Measurements from ENCODE around the gene ACOX1.
"Not testable (repeated sequence)": the region's sequence is repeated elsewhere in the genome, so short reads cannot be mapped to it uniquely, and the experiment has no call there.

Gene ACOX1

DNA sequence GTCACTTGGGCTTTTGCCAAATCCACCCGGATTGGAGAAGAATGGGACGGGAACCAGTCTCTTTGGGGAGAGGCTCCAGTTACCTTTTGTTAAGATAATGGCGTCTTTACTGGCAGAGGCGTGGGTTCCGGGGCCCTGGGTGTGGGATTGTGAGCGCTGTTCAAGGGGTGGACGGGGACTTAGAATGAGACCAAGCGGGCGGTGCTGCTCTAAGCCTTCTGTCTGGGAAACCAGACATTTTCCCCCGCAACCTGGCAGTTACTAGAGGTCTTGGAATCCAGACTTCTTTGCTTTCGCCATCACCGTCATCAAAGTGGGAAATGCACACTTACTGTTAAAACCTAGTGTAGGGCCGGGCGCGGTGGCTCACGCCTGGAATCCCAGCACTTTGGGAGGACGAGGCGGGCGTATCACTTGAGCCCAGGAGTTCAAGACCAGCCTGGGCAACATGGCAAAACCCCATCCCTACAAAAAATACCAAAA, 780 bp upstream of the ACOX1 start:
- no peak for DNase-seq

DNA sequence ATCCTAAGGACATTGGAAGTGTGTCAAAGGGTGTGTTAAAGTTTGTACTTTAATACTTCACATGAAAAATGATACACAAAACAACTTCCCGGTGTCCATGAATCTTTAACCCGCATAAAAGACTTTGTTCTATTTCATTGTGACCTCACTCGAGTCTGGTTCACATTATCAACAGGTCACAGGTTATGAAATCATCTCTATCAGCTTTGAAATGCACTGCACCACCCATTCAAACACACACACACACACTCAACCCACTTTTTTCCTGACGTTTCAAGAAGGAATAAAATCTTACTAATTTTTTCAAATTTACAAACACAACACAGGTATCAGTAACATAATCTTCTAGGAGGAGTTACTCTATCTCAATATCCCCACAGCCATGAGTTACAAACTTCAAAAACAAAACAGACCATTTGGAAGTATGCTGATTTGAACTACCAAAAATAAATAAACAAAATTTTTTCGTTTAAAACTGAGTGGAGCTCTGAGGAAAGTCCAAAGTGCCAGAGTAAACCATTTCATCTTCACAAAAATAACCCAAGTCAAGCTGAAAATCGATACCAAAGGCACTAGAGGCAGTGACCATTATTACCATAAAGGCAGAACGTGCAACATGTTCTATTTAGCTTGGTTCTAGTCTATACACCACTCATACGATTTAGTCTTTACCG, 2.7 kb downstream of the ACOX1 start:
- DNase-seq: no peak

DNA sequence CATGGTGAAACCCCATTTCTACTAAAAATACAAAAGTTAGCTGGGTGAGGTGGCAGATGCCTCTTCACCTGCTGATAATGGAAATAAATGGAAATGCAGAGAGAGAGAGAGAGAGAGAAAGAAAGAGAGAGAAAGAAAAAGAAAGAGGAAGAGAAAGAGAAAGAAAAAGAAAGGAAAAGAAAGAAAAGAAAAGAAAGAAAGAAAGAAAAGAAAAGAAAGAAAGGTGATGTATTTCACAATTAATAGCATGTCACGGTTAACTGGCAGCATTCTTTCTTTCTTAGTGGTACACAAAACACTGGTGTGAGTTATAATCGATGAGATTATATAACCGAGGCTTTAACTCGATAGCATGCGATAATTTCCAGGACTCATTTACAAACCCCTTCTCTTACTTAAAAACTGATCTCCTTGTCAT, 3.2 kb downstream of the ACOX1 start:
- no peak for DNase-seq

DNA sequence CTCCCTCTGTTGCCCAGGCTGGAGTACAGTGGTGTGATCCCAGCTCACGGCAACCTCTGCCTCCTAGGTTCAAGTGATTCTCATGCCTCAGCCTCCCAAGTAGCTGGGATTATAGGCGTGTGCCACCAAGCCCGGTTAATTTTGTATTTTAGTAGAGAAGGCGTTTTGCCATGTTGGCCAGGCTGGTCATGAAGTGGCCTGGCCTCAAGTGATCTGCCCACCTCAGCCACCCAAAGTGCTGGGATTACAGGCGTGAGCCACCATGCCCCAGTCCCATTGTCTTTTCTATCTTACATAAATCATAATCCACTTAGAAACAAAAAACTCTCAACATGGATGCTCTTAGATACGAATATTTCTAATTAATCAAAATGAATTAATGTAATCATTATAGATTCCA, 3.8 kb downstream of the ACOX1 start:
- not testable (repeated sequence) for DNase-seq

DNA sequence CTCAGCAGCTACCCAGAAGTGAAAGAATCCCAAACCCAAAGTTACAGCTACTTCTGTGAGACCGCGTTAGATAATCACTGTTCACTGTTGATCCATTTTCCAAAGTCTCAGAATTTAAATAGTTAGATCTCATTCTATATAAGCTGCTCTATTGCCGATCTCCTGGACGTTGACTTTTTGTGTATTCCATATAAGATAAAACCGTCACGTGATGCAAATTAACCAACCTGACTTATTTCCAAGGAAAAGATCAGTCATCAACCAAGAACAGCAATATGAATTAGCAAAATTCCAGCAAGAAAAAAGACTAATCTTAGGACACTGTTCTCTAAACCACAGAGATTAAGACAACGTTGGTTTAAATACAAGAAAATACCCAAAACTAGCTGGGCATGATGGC, 8.3 kb downstream of the ACOX1 start:
- no peak for DNase-seq

DNA sequence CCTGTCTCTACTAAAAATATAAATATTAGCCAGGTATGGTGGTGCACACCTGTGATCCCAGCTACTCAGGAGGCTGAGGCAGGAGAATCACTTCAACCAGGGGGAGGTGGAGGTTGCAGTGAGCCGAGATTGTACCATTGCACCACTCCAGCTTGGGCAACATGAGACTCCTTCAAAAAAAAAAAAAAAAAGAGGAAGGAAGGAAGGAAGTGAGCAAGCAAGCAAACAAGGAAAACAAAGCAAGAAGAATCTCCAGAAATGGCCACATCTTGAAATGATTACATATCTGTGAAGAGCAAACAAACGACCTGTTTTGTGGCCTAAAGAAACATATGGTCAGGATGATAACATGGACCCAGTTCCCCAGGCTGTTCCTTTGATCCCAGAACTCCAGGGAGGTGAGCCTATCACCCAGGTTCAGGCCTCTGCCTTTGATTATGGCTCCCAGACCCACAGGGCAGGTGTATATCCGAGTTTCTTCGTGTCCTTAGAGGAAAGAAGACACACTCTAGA, 8.9 kb downstream of the ACOX1 start:
- DNase-seq: no peak

DNA sequence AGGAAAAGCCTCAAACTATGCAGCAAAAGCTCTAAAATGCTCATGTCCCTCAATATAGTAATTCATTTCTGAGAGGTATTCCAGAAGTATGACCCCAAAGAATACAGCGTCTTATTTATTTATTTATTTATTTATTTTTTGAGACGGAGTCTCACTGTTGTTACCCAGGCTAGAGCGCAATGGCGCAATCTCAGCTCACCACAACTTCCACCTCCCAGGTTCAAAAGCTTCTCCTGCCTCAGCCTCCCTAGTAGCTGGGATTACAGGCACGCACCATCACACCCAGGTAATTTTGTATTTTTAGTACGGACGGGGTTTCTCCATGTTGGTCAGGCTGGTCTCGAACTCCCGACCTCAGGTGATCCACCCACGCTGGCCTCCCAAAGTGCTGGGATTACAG, 9.9 kb downstream of the ACOX1 start:
- not testable (repeated sequence) for DNase-seq

DNA sequence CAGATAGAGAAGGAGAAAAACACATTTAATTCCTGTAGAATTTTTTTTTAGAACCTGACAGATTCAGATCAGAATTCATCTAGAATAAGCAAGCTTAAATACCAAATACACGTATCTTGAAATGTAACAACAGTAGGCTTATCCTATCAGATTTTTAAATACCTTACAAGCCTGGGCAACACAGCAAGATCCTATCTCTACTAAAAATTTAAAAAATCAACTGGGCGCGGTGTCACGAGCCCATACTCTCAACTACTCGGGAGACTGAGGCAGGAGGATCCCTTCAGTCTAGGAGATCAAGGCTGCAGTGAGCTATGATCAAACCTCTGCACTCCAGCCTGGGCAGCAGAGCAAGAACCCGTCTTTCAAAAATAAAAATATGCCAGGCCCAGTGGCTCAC, 13.5 kb downstream of the ACOX1 start:
- DNase-seq: no peak

DNA sequence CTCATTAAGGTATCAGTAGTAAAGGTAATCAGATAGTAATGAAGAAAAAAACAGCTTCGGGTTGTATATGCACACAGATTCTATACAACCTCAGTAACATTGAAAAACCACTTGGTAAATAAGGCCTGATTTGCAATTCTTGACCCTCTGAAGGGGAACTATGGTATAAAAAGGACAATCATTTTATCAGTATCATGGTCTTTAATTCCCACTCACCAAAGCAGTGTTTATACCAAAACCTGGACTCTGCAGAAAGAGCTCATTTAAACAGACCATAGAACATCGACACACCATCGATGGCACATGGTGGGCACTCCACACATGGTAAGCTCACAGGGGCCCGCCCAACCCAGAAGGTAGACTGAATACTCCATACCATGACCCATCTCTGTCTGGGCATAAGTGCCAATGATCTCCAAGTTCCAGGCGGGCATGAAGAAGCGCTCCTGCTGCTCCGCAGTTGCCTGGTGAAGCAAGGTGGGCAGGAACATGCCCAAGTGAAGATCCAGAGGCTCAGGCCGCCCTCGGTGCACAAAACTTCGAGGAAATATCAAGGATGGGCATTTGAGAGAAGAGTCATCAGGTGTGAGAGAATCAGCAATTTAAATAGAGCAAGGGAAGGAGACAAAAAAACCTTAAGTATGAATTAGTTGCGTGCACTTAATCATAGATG, 19.0 kb downstream of the ACOX1 start:
- no peak for DNase-seq

DNA sequence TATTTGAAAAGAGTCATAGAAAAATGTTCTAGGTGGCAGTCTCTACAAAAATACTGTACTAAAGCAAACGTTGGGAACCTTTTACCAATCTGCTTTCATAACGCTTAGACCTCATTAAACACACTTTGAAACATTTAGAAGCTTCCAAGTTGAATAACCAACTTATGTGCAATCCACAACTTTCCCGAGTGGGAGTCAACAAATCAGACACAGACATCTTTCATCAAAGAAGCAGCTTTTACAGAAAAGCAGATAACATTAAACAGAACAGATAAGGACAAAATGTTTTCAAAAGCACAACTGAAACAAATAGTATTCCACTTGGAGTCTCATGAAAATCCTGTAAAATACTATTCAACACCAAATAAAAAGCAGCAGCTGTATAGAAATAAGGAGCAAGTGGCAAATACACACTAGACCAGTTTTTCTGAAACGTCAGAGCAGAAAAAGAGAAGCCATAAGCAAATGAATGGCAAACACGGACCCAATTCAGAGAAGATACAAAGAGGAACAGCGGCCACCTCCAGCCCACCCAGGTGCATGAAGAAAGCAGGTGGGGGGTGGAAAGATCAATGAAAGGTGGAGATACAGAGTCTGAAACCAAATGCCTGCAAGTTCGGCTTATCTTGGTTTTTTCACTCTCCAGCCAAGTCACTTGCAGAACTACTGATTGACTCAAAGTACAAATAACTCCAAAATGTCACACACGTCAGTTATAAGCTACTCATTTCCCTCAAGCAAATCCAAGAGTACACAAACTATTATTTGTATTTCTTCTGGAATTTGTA, 19.7 kb downstream of the ACOX1 start:
- DNase-seq: no peak

DNA sequence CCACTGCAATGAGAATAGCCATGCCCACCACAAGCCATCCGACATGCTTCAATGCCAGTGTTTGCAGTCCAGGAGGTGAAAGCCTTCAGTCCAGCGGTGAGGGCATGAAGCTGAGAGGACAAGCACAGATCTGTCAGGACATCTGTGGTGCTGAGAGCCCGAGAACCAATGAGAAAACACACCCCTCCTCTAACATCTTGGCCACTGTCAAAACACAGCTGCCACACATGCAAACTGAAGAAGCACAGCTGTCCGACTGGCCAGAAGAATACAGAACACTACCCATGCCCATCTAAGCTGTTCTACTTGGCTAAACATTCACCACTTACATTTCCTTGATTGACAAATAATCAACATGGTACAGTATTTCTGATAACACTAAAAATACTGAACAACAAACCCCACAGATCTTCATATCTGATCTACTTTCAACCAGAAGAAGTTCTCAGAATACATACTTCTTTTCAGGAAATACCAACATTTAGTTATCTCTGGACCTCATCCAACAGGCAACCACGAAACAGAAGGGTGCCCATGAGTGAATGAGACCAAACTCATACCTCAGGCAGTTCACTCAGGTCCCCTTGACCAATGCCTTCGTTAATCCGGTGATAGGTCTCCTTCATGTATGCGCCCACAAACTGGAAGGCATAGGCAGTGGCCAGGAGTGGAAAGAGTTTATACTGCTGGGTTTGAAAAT, 28.0 kb downstream of the ACOX1 start:
- DNase-seq: no peak

DNA sequence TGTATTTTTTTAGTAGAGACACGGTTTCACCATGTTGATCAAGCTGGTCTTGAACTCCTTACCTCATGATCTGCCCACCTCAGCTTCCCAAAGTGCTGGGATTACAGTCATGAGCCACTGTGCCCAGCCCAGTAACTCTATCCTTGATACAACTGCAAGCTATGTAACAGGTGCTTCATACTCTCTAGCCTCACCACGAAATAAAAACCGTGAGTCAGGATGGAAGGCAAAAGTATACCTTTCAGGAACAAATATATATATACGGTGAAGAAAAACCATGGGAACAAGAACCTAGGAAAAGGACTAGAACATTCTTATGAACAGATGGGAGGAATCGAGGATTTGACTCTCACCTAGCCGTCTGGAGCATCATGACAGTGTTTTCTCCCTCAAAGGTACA, 28.5 kb downstream of the ACOX1 start:
- no peak for DNase-seq

DNA sequence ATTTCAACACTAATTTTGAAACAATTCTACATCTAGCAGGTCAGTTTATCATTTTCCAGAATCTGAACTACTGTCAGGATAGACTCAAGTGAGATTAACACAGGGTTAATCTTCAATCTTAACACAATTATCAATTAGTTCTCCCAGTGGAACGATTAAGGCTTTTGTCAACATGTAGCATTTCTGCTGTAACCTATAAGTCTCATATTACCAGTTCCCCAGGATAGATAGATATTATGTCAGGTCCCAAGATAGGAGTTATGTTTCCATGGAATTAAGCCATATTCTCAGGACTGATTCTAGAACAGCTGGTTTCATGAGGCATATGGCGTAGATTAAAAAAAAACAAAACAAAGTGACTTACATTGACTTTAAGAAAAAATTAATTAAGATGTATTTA, 33.8 kb downstream of the ACOX1 start:
- no peak for DNase-seq

DNA sequence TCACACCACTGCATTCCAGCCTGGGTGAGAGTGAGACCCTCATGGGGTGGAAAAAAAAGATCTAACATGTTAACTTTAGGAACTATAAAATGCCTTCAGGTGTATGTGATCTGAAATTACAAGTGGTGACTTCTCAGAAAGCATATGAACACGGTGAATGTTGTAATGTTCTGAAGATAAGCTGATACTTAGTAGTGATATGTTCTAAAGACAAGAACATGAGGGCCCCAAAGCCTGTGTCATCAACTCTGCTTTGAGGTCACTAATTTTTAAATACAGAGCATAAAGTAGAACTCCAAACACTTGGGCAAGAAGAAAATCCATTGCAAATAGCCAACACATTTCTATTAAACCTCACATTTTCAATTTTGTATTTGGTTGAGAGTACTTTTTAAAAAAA, 35.5 kb downstream of the ACOX1 start:
- no peak for DNase-seq

DNA sequence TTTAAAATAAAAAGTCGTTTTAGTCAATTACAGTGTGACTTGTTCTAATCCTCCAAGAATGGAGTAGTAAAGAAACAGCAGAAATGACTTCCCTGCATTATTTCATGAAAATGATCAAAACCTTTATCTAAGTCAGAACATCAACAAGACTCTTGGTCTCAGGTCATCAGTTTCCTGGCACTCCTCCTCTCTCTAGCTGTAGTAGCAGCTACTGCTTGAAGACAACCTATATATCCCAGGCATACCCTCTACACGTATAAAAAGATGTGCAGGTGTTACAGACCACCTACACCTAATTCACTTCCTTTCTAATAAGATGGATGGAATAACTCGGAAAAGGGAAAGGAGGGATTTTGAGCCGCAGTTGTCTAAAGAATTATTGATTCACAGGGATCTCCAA, 36.5 kb downstream of the ACOX1 start:
- DNase-seq: no peak

DNA sequence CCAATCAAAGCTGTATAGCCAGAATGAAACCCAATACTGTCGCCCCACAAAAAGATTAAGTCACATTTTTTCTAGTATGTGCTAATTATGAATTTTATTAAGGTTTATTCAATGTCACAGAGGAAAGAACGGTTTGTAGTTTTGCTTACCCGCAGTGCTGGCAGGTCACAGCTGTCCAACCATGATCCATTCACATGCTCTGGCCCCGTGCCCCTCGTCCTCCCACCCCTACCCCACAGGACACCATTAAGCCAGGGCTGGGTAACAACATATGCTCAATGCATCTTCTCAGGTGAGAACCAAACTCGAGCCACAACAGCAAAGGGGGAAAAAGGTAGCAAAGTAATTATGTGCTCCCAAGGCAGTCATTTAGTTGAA, 37.5 kb downstream of the ACOX1 start:
- no peak for DNase-seq

DNA sequence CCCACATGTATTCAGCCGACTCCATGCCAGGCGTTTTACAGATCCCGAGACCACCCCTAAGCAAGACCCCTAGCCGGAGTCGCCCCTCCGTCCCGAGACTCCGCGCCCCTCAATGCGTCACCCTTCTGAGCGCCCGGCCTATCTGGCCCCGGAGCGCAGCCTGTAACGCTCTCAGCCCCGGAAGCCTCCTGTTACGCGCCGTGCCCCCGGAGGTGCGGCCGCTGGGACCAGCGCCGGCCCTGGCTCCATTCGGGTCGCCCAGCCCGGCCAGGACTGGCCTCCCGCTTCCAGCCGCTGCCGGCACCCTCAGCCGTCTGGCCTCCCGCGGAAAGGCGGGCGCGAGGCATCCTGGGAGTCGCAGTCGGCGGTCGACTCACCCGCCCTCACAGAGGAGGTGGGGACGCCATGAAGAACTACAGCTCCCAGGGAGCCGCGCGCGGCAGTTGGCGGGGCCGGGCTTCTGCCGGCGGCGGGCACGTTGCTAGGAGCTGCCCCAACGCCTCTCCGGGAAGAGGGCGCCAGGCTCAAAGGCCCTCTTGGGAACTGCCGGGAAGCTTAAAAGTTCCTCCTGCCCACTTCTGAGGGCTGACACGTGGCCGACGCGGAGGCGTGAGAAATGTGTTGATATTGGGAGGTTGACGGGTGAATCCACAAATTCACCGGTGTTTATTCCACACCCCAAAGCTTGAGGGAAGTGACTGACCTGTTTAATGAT, 38.1 kb downstream of the ACOX1 start, which contains the start of gene FBF1:
Gene FBF1 (minus strand): TSS at position 316 of the 715 bp plus-strand sequence. CDS start 2,893 bp downstream, outside the sequence.
- peak; percentile 81 for DNase-seq

DNA sequence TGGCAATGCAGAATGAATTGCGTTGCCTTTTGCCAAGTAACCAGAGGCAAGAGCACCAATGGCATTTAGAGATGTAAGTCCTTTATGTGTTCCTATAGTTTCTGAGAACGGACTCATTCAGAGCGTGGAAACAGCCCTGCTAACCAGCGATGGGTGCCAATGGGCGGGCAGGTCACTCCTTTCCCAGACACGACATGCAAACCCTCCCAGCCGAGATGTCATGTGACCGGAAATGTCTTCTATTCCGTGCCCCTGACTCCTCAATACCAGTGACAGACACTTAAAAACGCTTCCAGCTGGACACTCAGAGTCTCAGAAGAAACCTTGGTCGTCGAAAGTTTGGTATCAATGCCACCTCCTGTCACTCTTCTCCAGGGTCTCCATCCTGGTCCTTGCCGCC, 41.3 kb downstream of the ACOX1 start:
- DNase-seq: no peak

DNA sequence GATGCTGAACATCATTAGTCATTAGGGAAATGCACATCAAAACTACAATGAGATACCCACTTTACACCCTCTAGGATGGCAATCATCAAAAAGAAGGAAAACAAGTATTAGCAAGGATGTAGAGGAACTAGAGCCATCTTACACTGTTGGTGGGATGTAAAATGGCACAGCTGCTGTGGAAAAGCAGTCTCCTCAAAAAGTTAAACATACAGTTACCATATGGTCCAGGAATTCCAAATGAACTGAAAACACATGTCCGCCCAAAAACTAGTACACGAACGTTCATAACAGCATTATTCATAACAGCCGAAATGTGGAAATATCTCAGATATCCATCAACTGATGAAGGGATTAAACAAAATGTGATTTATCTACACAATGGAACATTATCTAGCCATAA, 45.2 kb downstream of the ACOX1 start:
- DNase-seq: no peak

DNA sequence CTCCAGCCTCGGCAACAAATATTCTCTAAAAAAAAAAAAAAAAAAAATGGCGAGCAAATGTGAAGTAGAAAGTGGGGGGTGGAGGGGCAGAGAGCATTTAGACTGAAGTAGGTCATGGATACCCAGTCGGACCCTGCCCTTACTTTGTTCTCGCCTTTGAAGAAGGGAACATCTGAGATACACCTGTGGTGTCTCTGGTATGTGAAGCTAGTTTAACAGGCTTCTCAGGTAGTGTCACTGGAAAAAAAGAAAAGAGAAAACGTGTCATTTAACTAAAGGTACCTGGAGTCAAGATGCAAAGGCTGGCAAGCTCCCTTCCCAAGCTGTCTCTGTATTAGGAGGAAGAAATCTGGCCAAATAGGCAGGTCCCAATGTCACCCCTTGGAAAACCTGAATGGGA, 46.1 kb downstream of the ACOX1 start:
- no peak for DNase-seq

DNA sequence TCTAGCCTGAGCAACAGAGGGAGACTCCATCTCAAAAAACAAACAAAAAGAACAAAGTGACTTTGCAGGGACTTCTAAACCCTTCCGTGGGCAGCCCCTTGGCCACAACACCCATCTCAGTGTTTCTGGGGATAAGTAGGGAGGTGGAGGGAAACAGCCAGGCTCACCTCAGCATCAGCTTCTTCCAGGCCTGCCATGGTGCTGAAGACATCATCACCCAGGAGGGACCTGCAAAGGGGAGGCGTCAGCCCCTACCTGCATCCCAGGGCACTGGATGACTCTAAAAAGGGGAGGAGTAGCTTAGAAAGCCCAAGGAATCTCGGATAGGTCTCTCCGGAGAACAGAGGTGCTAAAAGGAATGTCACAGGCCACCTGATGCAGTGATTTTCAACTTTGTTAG, 47.9 kb downstream of the ACOX1 start:
- DNase-seq: no peak

DNA sequence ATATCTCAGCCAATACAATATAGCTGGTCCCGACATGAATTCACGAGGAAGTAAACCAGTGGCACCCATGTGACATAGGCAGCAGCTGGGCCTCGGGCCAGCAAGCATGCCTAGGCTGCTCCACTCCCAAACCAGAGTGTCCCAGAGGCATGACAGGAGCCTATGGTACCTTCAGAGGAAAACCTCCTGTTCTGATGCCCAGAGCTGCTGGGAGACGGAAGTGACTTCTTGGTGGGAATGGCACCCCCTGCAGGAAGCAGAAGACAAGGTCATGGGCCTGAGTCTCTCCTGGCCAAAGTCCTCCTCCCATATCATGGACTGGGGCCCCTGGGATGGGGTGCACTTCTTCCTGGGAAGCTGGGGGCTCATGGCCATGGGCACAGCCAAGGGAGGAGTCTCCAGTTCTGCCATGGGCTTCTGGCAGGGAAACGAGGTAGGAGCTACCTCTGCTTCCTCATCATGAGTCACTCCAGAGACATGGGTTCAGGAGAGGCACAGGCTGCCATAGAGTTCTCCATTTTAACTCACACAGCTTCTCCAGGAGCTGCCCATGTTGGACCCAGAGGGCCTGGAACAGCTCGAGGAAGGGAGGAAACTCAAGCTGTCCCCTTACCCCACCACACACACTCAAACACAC, 51.6 kb downstream of the ACOX1 start:
- DNase-seq: peak; percentile 63

Measured in 8988T (cell line).